NCI-H1694 treated with DMSO at 0.1 percent for 48 hours (cell line): ENCODE measurements around the gene ADGRD2.

ENCODE experiments used
- DNase-seq: peaks from one replicate; lab custom pipeline; 2025; lab: John Stamatoyannopoulos, UW

ADGRD2 gene

GRCh38 chr9:124457887-124458431 lies 7.7 kb downstream of the ADGRD2 start:
- DNase-seq: no peak

GRCh38 chr9:124458441-124458840 lies 8.2 kb downstream of the ADGRD2 start:
- DNase-seq: no peak

GRCh38 chr9:124462739-124463138 lies 12.5 kb downstream of the ADGRD2 start:
- no peak for DNase-seq

GRCh38 chr9:124465736-124466135 lies 15.5 kb downstream of the ADGRD2 start:
- DNase-seq: no peak

- no peak for DNase-seq
Observed at GRCh38 chr9:124467410-124468060, 17.3 kb downstream of the ADGRD2 start.

- DNase-seq: no peak
Observed at GRCh38 chr9:124468061-124468740, 17.9 kb downstream of the ADGRD2 start.

GRCh38 chr9:124469011-124469832 lies 19.0 kb downstream of the ADGRD2 start:
- no peak for DNase-seq

- no peak for DNase-seq
Observed at GRCh38 chr9:124470306-124470705, 20.1 kb downstream of the ADGRD2 start.

- no peak for DNase-seq
Observed at GRCh38 chr9:124470726-124471125, 20.5 kb downstream of the ADGRD2 start.

- DNase-seq: no peak
Observed at GRCh38 chr9:124471761-124472160, 21.5 kb downstream of the ADGRD2 start.

- DNase-seq: no peak
Observed at GRCh38 chr9:124472770-124473169, 22.5 kb downstream of the ADGRD2 start.

GRCh38 chr9:124473310-124473709 lies 23.1 kb downstream of the ADGRD2 start:
- DNase-seq: no peak

- no peak for DNase-seq
Observed at GRCh38 chr9:124474151-124474550, 23.9 kb downstream of the ADGRD2 start.

- DNase-seq: no peak
Observed at GRCh38 chr9:124475158-124475867, 25.1 kb downstream of the ADGRD2 start.

- no peak for DNase-seq
Observed at GRCh38 chr9:124475868-124476690, 25.8 kb downstream of the ADGRD2 start.

GRCh38 chr9:124477211-124477647 lies 27.0 kb downstream of the ADGRD2 start:
- no peak for DNase-seq

GRCh38 chr9:124477648-124478285 lies 27.5 kb downstream of the ADGRD2 start:
- no peak for DNase-seq

- no peak for DNase-seq
Observed at GRCh38 chr9:124478354-124478753, 28.1 kb downstream of the ADGRD2 start.

- no peak for DNase-seq
Observed at GRCh38 chr9:124479371-124479770, 29.1 kb downstream of the ADGRD2 start.

- DNase-seq: no peak
Observed at GRCh38 chr9:124479947-124480620, 29.8 kb downstream of the ADGRD2 start.
